HEK293 (cell line): Measurements from ENCODE around the gene SAMD8.

Experiments
- CTCF ChIA-PET: fragments of 350-600 bp; formaldehyde crosslinking; extraction: SDS; loops from one replicate; lab custom pipeline; 2021; ENCODE audit warnings: antibody characterized with exemption; lab: Yijun Ruan, JAX
- POLR2A ChIA-PET: fragments of 300-600 bp; formaldehyde crosslinking; extraction: SDS; loops from one replicate; lab custom pipeline; 2020; ENCODE audit warnings: antibody characterized with exemption, inconsistent platforms; lab: Yijun Ruan, JAX
- H3K27ac ChIP-seq: fragments of 200-500 bp; sonication (Bioruptor generic); 2 replicates; pipeline ENCODE4 v1.5.1; 2014; ENCODE audit warnings: low read depth, low read length, control low read depth, inconsistent platforms; ENCODE audit errors: extremely low read depth
- H3K36me3 ChIP-seq, 2 experiments: fragments of 200-500 bp in 1 of 2; sonication (Bioruptor generic) in 1 of 2; 1 replicate in 1 of 2; 2 replicates in 1 of 2; pipeline ENCODE4 v1.5.1; 2014 to 2017; ENCODE audit warnings: inconsistent platforms in 2 of 2, low read length in 2 of 2; ENCODE audit not compliant: control insufficient read depth in 2 of 2, insufficient read depth in 1 of 2
- H3K4me1 ChIP-seq: fragments of 200-500 bp; sonication (Bioruptor generic); 2 replicates; pipeline ENCODE4 v1.5.1; 2014; ENCODE audit warnings: mild to moderate bottlenecking, low read length, inconsistent platforms; ENCODE audit not compliant: control insufficient read depth, insufficient read depth
- H3K4me3 ChIP-seq: 2 replicates; pipeline ENCODE4 v1.5.1; 2011; ENCODE audit warnings: low read depth, mild to moderate bottlenecking, control low read depth, low read length, moderate library complexity
- H3K9me3 ChIP-seq: fragments of 200-500 bp; sonication (Bioruptor generic); 2 replicates; pipeline ENCODE4 v1.5.1; 2014; ENCODE audit warnings: low read depth, low read length, inconsistent platforms; ENCODE audit not compliant: control insufficient read depth, insufficient read depth
- EGR2 ChIP-seq: fragments of 450-650 bp; formaldehyde crosslinking; IDR thresholded peaks from 2 replicates; pipeline ENCODE4 v1.5.1; 2016; ENCODE audit warnings: low read depth, missing biosample characterization, missing genetic modification characterization
- GLIS1 ChIP-seq: fragments of 450-650 bp; formaldehyde crosslinking; IDR thresholded peaks from 2 replicates; pipeline ENCODE4 v1.5.1; 2016; ENCODE audit warnings: missing biosample characterization, missing genetic modification characterization
- GLIS2 ChIP-seq: fragments of 450-650 bp; formaldehyde crosslinking; IDR thresholded peaks from 2 replicates; pipeline ENCODE4 v1.5.1; 2016; ENCODE audit warnings: missing biosample characterization, missing genetic modification characterization
- IKZF3 ChIP-seq: fragments of 450-650 bp; IDR thresholded peaks from 2 replicates; pipeline ENCODE4 v1.5.0; 2018; ENCODE audit warnings: missing biosample characterization, mild to moderate bottlenecking, missing genetic modification characterization, moderate library complexity
- KLF8 ChIP-seq: fragments of 450-650 bp; formaldehyde crosslinking; IDR thresholded peaks from 2 replicates; pipeline ENCODE4 v1.5.1; 2016; ENCODE audit warnings: missing biosample characterization, missing genetic modification characterization
- OSR2 ChIP-seq: fragments of 450-650 bp; formaldehyde crosslinking; IDR thresholded peaks from 2 replicates; pipeline ENCODE4 v1.5.1; 2016; ENCODE audit warnings: missing biosample characterization, missing genetic modification characterization
- SCRT2 ChIP-seq: fragments of 450-650 bp; formaldehyde crosslinking; IDR thresholded peaks from 2 replicates; pipeline ENCODE4 v1.5.1; 2016; ENCODE audit warnings: missing biosample characterization, missing genetic modification characterization
- WT1 ChIP-seq: fragments of 450-650 bp; formaldehyde crosslinking; IDR thresholded peaks from 2 replicates; pipeline ENCODE4 v1.5.1; 2016; ENCODE audit warnings: missing biosample characterization, missing genetic modification characterization
- ZBTB17 ChIP-seq: fragments of 450-650 bp; formaldehyde crosslinking; IDR thresholded peaks from 2 replicates; pipeline ENCODE4 v1.5.1; 2016; ENCODE audit warnings: missing biosample characterization, missing genetic modification characterization
- ZBTB8A ChIP-seq: fragments of 450-650 bp; formaldehyde crosslinking; IDR thresholded peaks from 2 replicates; pipeline ENCODE4 v1.5.1; 2016; ENCODE audit warnings: missing biosample characterization, missing genetic modification characterization
- ZEB2 ChIP-seq: fragments of 450-650 bp; formaldehyde crosslinking; IDR thresholded peaks from 2 replicates; pipeline ENCODE4 v1.5.1; 2016; ENCODE audit warnings: missing biosample characterization, missing genetic modification characterization
- ZNF2 ChIP-seq: fragments of 450-650 bp; formaldehyde crosslinking; IDR thresholded peaks from 2 replicates; pipeline ENCODE4 v1.5.1; 2016; ENCODE audit warnings: missing biosample characterization, missing genetic modification characterization
- ZNF266 ChIP-seq: fragments of 450-650 bp; formaldehyde crosslinking; IDR thresholded peaks from 2 replicates; pipeline ENCODE4 v1.5.1; 2016; ENCODE audit warnings: missing biosample characterization, missing genetic modification characterization, low read depth
- ZNF274 ChIP-seq, 2 experiments: fragments of 200-500 bp in 1 of 2; fragments of 450-650 bp in 1 of 2; sonication (Bioruptor generic) in 1 of 2; formaldehyde crosslinking in 1 of 2; IDR thresholded peaks; 2 replicates each; pipeline versions ENCODE4 v1.5.1 to v1.6.1; 2014 to 2016; ENCODE audit warnings: borderline replicate concordance in 1 of 2, inconsistent platforms in 1 of 2, low read length in 1 of 2, missing biosample characterization in 1 of 2, missing genetic modification characterization in 1 of 2
- ZNF292 ChIP-seq: fragments of 450-650 bp; formaldehyde crosslinking; IDR thresholded peaks from 2 replicates; pipeline ENCODE4 v1.5.1; 2016; ENCODE audit warnings: low read depth, missing biosample characterization, missing genetic modification characterization, borderline replicate concordance
- ZNF311 ChIP-seq: fragments of 450-650 bp; formaldehyde crosslinking; IDR thresholded peaks from 2 replicates; pipeline ENCODE4 v1.5.1; 2017; ENCODE audit warnings: missing biosample characterization, missing genetic modification characterization, borderline replicate concordance
- ZNF473 ChIP-seq: fragments of 450-650 bp; formaldehyde crosslinking; IDR thresholded peaks from 2 replicates; pipeline ENCODE4 v1.5.1; 2017; ENCODE audit warnings: missing biosample characterization, missing genetic modification characterization
- ZNF501 ChIP-seq: fragments of 450-650 bp; formaldehyde crosslinking; IDR thresholded peaks from 2 replicates; pipeline ENCODE4 v1.5.1; 2016; ENCODE audit warnings: missing biosample characterization, missing genetic modification characterization
- ZNF544 ChIP-seq: fragments of 450-650 bp; formaldehyde crosslinking; IDR thresholded peaks from 2 replicates; pipeline ENCODE4 v1.5.0; 2017; ENCODE audit warnings: missing biosample characterization, missing genetic modification characterization
- ZNF561 ChIP-seq: fragments of 450-650 bp; IDR thresholded peaks from 2 replicates; pipeline ENCODE4 v1.5.1; 2018; ENCODE audit warnings: missing biosample characterization, missing genetic modification characterization, borderline replicate concordance
- ZNF600 ChIP-seq: fragments of 450-650 bp; formaldehyde crosslinking; IDR thresholded peaks from 2 replicates; pipeline ENCODE4 v1.5.1; 2016; ENCODE audit warnings: missing biosample characterization, missing genetic modification characterization
- ZNF610 ChIP-seq: fragments of 450-650 bp; formaldehyde crosslinking; IDR thresholded peaks from 2 replicates; pipeline ENCODE4 v1.5.1; 2016; ENCODE audit warnings: missing biosample characterization, missing genetic modification characterization, borderline replicate concordance
- ZNF654 ChIP-seq: fragments of 450-650 bp; formaldehyde crosslinking; IDR thresholded peaks from 2 replicates; pipeline ENCODE4 v1.5.1; 2016; ENCODE audit warnings: low read depth, missing biosample characterization, missing genetic modification characterization
- ZNF837 ChIP-seq: fragments of 450-650 bp; formaldehyde crosslinking; IDR thresholded peaks from 2 replicates; pipeline ENCODE4 v1.5.1; 2016; ENCODE audit warnings: missing biosample characterization, missing genetic modification characterization
- ZSCAN30 ChIP-seq: fragments of 450-650 bp; IDR thresholded peaks from 2 replicates; pipeline ENCODE4 v1.5.1; 2018; ENCODE audit warnings: missing biosample characterization, mild to moderate bottlenecking, missing genetic modification characterization, moderate library complexity
- TF ChIP-seq, protein P1 (sequence below): fragments of 450-650 bp; formaldehyde crosslinking; IDR thresholded peaks from 2 replicates; pipeline ENCODE4 v1.5.1; 2016; ENCODE audit warnings: missing biosample characterization, missing genetic modification characterization
- TF ChIP-seq, protein P2 (sequence below): fragments of 450-650 bp; formaldehyde crosslinking; IDR thresholded peaks from 2 replicates; pipeline ENCODE4 v1.5.1; 2017; ENCODE audit warnings: missing biosample characterization, missing genetic modification characterization
- TF ChIP-seq, protein P3 (sequence below): fragments of 450-650 bp; formaldehyde crosslinking; IDR thresholded peaks from 2 replicates; pipeline ENCODE4 v1.5.1; 2016; ENCODE audit warnings: missing biosample characterization, missing genetic modification characterization

SAMD8 gene

DNA sequence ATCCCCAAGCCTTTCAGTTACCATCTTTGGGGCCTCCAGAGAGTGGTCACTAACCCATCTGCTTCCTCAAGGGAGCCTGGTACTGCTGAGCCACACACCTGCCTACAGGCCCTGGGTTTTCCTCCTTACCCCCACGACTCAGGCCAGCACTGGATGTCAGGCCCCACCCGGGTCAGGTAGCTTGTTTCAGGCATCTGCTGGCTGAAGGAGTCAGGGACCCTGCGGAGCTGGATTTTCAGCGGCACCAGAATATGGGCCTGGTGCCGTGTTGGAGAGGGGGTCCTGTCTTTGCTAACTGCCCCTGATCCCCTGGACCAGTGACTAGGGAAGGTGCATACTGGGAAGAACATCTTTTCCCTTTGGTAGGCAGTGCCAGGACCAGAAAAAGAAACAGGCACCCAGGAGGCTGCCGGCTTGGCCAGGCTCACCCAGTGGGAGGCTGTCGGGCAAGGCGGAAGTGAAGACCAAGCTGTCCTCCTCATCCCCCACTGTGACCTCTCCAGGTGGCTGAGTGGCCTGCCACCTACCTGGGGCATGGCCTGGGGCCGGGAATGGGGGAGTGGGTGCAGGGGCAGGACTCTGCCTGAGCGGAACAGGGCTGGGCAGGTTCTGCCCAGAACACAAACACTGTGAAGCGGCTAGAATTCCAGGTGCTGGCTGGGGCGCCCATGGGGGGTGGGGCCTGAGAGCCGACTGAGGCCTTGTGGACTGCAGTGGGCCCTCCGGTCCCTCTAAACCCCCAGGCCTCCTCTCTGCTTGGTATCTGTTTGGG, 12.4 kb upstream of the SAMD8 start (continued):
- no peak for TF ChIP-seq ZNF292

DNA sequence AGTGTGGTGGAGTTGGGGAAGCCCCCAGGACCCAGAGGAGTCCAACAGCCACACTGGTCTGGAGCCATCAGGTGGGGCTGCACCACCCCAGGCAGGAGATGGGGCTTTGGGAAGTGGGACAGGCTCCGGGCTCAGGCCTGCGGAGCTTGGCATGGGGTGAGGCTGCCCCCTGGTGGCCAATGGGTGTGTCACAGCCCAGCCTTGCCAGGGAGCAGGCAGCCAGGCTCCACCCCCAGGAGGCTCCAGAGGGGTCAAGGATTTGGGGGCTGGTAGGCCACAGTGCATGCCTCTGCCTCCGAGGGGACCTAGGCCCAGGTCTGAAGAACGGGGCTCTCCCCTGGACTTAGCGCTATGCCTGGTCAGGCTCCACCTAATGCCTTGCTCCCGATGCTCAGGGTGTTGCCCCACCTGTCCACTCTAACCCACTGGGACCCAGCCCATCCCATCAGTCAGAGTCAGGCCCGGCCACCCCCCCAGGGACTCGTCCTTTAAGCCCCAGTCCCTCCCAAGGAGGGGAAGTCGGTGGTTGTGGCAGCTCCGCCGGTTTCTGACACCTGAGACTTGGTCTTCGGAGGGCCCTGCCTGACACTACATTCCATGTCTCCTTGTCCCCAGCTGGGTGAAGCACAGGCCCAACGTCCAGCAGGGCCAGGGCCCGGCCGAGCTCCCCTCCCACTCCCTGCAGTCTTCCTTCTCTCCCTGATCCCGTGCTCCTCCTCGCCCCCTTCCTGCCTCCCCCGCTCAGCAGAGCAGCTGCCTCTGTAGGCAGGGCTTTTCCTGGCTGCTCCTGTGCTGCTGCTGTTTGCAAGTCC, 11.3 kb upstream of the SAMD8 start:
- no peaks in the 10 kb centered on the region for H3K36me3 ChIP-seq
- POLR2A ChIA-PET: interaction anchor here (0.6 kb wide), 1 partner anchor 201 kb away, joined by 4 read pairs; no protein-coding TSS in a partner anchor
- CTCF ChIA-PET: interaction anchor here (0.6 to 4.9 kb wide), 13 partner anchors 9 to 1986 kb away, joined by 3 to 48 read pairs (median 3); a partner anchor contains a TSS
- no peaks in the 10 kb centered on the region for H3K9me3 ChIP-seq
- H3K4me1 ChIP-seq: no peaks in the 10 kb centered on the region
- H3K4me3 ChIP-seq: no peak overlapping the region
- no peak overlapping the region for H3K27ac ChIP-seq
- TF ChIP-seq OSR2 (tag by site-specific recombination) (no peak), IKZF3 (tag by site-specific recombination) (peak; percentile 65), SCRT2 (tag by site-specific recombination) (peak; percentile 35; the same call in 1 of the 2 replicates), ZNF600 (tag by site-specific recombination) (peak; percentile 65; the same call in 1 of the 2 replicates), ZBTB8A (tag by site-specific recombination) (no peak), KLF8 (tag by site-specific recombination) (peak; percentile 33; the same call in 1 of the 2 replicates), ZNF2 (tag by site-specific recombination) (peak; percentile 58; the same call in 1 of the 2 replicates), ZNF473 (tag by site-specific recombination) (no peak), ZNF501 (tag by site-specific recombination) (0 out of 2 replicates have a peak, but pooled peaks have one; percentile 65), ZNF292 (no peak), ZNF561 (tag by site-specific recombination) (0 out of 2 replicates have a peak, but pooled peaks have one; percentile 35), ZEB2 (tag by site-specific recombination) (no peak), ZNF837 (tag by site-specific recombination) (no peak), ZBTB17 (peak; percentile 52), GLIS2 (tag by site-specific recombination) (peak; percentile 86), ZNF266 (tag by site-specific recombination) (no peak), ZNF544 (tag by site-specific recombination) (no peak), ZNF610 (tag by site-specific recombination) (peak; percentile 38; the same call in 1 of the 2 replicates), ZSCAN30 (peak; percentile 93), EGR2 (tag by site-specific recombination) (peak; percentile 79), WT1 (tag by site-specific recombination) (no peak), GLIS1 (tag by site-specific recombination) (peak; percentile 41), ZNF274 (IDR thresholded peaks at IDR 0.05; ENCODE audit: low read length) (no peak), ZNF274 (tag by site-specific recombination; IDR thresholded peaks at IDR 0.05; ENCODE audit: borderline replicate concordance) (no peak), ZNF654 (tag by site-specific recombination) (peak; percentile 84), ZNF311 (tag by site-specific recombination) (no peak)
- TF ChIP-seq, protein P1, sequence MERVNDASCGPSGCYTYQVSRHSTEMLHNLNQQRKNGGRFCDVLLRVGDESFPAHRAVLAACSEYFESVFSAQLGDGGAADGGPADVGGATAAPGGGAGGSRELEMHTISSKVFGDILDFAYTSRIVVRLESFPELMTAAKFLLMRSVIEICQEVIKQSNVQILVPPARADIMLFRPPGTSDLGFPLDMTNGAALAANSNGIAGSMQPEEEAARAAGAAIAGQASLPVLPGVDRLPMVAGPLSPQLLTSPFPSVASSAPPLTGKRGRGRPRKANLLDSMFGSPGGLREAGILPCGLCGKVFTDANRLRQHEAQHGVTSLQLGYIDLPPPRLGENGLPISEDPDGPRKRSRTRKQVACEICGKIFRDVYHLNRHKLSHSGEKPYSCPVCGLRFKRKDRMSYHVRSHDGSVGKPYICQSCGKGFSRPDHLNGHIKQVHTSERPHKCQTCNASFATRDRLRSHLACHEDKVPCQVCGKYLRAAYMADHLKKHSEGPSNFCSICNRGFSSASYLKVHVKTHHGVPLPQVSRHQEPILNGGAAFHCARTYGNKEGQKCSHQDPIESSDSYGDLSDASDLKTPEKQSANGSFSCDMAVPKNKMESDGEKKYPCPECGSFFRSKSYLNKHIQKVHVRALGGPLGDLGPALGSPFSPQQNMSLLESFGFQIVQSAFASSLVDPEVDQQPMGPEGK (tag by site-specific recombination): peak; percentile 33; the same call in 1 of the 2 replicates
- TF ChIP-seq, protein P2, sequence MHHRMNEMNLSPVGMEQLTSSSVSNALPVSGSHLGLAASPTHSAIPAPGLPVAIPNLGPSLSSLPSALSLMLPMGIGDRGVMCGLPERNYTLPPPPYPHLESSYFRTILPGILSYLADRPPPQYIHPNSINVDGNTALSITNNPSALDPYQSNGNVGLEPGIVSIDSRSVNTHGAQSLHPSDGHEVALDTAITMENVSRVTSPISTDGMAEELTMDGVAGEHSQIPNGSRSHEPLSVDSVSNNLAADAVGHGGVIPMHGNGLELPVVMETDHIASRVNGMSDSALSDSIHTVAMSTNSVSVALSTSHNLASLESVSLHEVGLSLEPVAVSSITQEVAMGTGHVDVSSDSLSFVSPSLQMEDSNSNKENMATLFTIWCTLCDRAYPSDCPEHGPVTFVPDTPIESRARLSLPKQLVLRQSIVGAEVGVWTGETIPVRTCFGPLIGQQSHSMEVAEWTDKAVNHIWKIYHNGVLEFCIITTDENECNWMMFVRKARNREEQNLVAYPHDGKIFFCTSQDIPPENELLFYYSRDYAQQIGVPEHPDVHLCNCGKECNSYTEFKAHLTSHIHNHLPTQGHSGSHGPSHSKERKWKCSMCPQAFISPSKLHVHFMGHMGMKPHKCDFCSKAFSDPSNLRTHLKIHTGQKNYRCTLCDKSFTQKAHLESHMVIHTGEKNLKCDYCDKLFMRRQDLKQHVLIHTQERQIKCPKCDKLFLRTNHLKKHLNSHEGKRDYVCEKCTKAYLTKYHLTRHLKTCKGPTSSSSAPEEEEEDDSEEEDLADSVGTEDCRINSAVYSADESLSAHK: no peak
- TF ChIP-seq, protein P3, sequence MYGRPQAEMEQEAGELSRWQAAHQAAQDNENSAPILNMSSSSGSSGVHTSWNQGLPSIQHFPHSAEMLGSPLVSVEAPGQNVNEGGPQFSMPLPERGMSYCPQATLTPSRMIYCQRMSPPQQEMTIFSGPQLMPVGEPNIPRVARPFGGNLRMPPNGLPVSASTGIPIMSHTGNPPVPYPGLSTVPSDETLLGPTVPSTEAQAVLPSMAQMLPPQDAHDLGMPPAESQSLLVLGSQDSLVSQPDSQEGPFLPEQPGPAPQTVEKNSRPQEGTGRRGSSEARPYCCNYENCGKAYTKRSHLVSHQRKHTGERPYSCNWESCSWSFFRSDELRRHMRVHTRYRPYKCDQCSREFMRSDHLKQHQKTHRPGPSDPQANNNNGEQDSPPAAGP (tag by site-specific recombination): peak; percentile 43; the same call in 1 of the 2 replicates
